Left ventricle myocardium inferior (tissue), 1 donor: ENCODE measurements around the gene JAKMIP2. TPM values are rescaled to one million over a fixed set of nuclear protein-coding genes. Genes with fewer than 3 reads are reported as not detected.

Experiments
- DNase-seq: peaks from one replicate; pipeline ENCODE4 v3.0.0-alpha.2; 2020
- H3K27ac ChIP-seq: fragments of 200-600 bp; replicated peaks from 2 replicates; pipeline ENCODE4 v1.8.0; 2021
- H3K27me3 ChIP-seq: fragments of 200-600 bp; 2 replicates; pipeline ENCODE4 v1.8.0; 2021; ENCODE audit warnings: low read depth
- H3K36me3 ChIP-seq: fragments of 200-600 bp; 2 replicates; pipeline ENCODE4 v1.8.0; 2021
- H3K4me1 ChIP-seq: fragments of 200-600 bp; 2 replicates; pipeline ENCODE4 v1.8.0; 2021
- H3K4me3 ChIP-seq: fragments of 200-600 bp; 2 replicates; pipeline ENCODE4 v1.8.0; 2021; ENCODE audit warnings: mild to moderate bottlenecking, moderate library complexity
- H3K9me3 ChIP-seq: fragments of 200-600 bp; replicated peaks from 2 replicates; pipeline ENCODE4 v1.8.0; 2021
- CTCF ChIP-seq: fragments of 200-600 bp; IDR thresholded peaks from 2 replicates; pipeline ENCODE4 v1.8.0; 2021; ENCODE audit warnings: antibody characterized with exemption, mild to moderate bottlenecking, borderline replicate concordance
- intact Hi-C: fragments of 100-400 bp; cut with micrococcal nuclease; formaldehyde crosslinking; loops from one replicate; pipeline ENCODE4 v1.11.0; 2022
- total RNA-seq: library from RNA; stranded (reverse); fragmentation: NEBNext Ultra II Directional; extraction: Animal tissue kit (Norgen Biotek cat#: 25700); gene quantifications from one replicate; pipeline ENCODE4 v1.2.1, GENCODE V29; 2021
- donor health status: DM: no; HTN: yes; CAD: no; lungs with severe emphysema.

JAKMIP2 gene
- total RNA-seq, 1 donor from 2014 or later = 0.41 TPM

GRCh38 chr5:147752033-147752432 is 30.5 kb downstream of the JAKMIP2 start:
- no peak overlapping the region for H3K27ac ChIP-seq

GRCh38 chr5:147751156-147751830 is 31.2 kb downstream of the JAKMIP2 start:
- Histone ChIP-seq H3K27me3 (peaks cover 2% of the 10 kb centered on the region), H3K4me3 (no peak overlapping the region), H3K9me3 (no peaks in the 10 kb centered on the region), H3K27ac (no peak overlapping the region), H3K4me1 (no peaks in the 10 kb centered on the region), H3K36me3 (no peaks in the 10 kb centered on the region)
- no peak for DNase-seq
- intact Hi-C loops = no loop called here
- TF ChIP-seq CTCF = no peak

More at GRCh38 chr5:147752033-147752432, 30.5 kb downstream of the JAKMIP2 start:
- TF ChIP-seq CTCF = no peak
- no peaks in the 10 kb centered on the region for H3K36me3 ChIP-seq
- intact Hi-C loops = no loop called here
- no peak overlapping the region for H3K4me3 ChIP-seq
- no peaks in the 10 kb centered on the region for H3K9me3 ChIP-seq
- no peak for DNase-seq
- peaks cover 3% of the 10 kb centered on the region for H3K27me3 ChIP-seq
- H3K4me1 ChIP-seq = no peaks in the 10 kb centered on the region

GRCh38 chr5:147750065-147750464 is 32.5 kb downstream of the JAKMIP2 start:
- DNase-seq = no peak
- no peak for TF ChIP-seq CTCF
- Histone ChIP-seq H3K4me1 (no peaks in the 10 kb centered on the region), H3K27ac (no peak overlapping the region), H3K9me3 (no peaks in the 10 kb centered on the region), H3K4me3 (no peak overlapping the region), H3K27me3 (peaks cover 2% of the 10 kb centered on the region), H3K36me3 (no peaks in the 10 kb centered on the region)
- intact Hi-C loops = no loop called here

- no peak for TF ChIP-seq CTCF
- Histone ChIP-seq H3K27me3 (peaks cover 2% of the 10 kb centered on the region), H3K9me3 (no peaks in the 10 kb centered on the region), H3K4me3 (no peak overlapping the region), H3K27ac (no peak overlapping the region), H3K4me1 (no peaks in the 10 kb centered on the region), H3K36me3 (no peaks in the 10 kb centered on the region)
- intact Hi-C loops = no loop called here
- no peak for DNase-seq
These were observed 33.9 kb downstream of the JAKMIP2 start for GRCh38 chr5:147748590-147748989.

- no peaks in the 10 kb centered on the region for H3K36me3 ChIP-seq
- no peak overlapping the region for H3K27ac ChIP-seq
- peaks cover 2% of the 10 kb centered on the region for H3K27me3 ChIP-seq
- no peak overlapping the region for H3K4me3 ChIP-seq
- TF ChIP-seq CTCF = no peak
- no peak for DNase-seq
- H3K4me1 ChIP-seq = peaks cover 5% of the 10 kb centered on the region
- H3K9me3 ChIP-seq = no peaks in the 10 kb centered on the region
- intact Hi-C loops = no loop called here
These were observed 35.5 kb downstream of the JAKMIP2 start for GRCh38 chr5:147746986-147747385.
